Skeletal muscle cell (primary cell): ENCODE data around the gene CLEC5A.

Source experiments
- DNase-seq: peaks from one replicate; pipeline ENCODE4 v3.0.0-alpha.2; 2010; ENCODE audit warnings: low read depth
- H3K4me3 ChIP-seq: 2 replicates; pipeline ENCODE4 v1.5.1; 2011; ENCODE audit warnings: low read depth, mild to moderate bottlenecking, control low read depth, low read length, moderate library complexity

Gene CLEC5A

GRCh38 chr7:141877365-141877764 is 69.4 kb downstream of the CLEC5A start:
- DNase-seq = no peak
- H3K4me3 ChIP-seq = no peak overlapping the region
